RWPE2 (cell line): ENCODE results near the gene SLC6A4.

Experiments
- ATAC-seq: fragments of 200-7000 bp; cut with Tn5 transposase; 3 replicates; pipeline ENCODE4 v1.9.1; 2021; ENCODE audit warnings: low read depth
- DNase-seq: peaks from one replicate; pipeline ENCODE4 v3.0.0-alpha.2; 2020; ENCODE audit warnings: low spot score
- H3K27ac ChIP-seq: fragments of 450-650 bp; 2 replicates; pipeline ENCODE4 v1.5.1; 2017; ENCODE audit warnings: mild to moderate bottlenecking; ENCODE audit not compliant: poor library complexity, severe bottlenecking
- H3K27me3 ChIP-seq: fragments of 250-450 bp; sonication (Bioruptor Pico); 2 replicates; pipeline ENCODE4 v1.5.1; 2021; ENCODE audit warnings: mild to moderate bottlenecking, moderate library complexity; ENCODE audit not compliant: insufficient read depth, poor library complexity, severe bottlenecking
- H3K36me3 ChIP-seq: fragments of 250-450 bp; sonication (Bioruptor Pico); 2 replicates; pipeline ENCODE4 v1.5.1; 2020; ENCODE audit warnings: low read depth, mild to moderate bottlenecking, moderate library complexity
- H3K4me1 ChIP-seq: fragments of 250-450 bp; sonication (Bioruptor Pico); 2 replicates; pipeline ENCODE4 v1.5.1; 2021; ENCODE audit warnings: mild to moderate bottlenecking, moderate library complexity; ENCODE audit not compliant: insufficient read depth, poor library complexity, severe bottlenecking
- H3K4me3 ChIP-seq: fragments of 250-450 bp; sonication (Bioruptor Pico); 2 replicates; pipeline ENCODE4 v1.5.1; 2021; ENCODE audit warnings: mild to moderate bottlenecking, moderate library complexity; ENCODE audit not compliant: severe bottlenecking
- H3K9me3 ChIP-seq: fragments of 250-450 bp; sonication (Bioruptor Pico); 2 replicates; pipeline ENCODE4 v1.5.1; 2021; ENCODE audit warnings: mild to moderate bottlenecking, moderate library complexity; ENCODE audit not compliant: severe bottlenecking
- TF ChIP-seq, protein P1 (sequence below): fragments of 450-650 bp; IDR thresholded peaks from one replicate; pipeline ENCODE4 v1.5.1; 2017; ENCODE audit warnings: mild to moderate bottlenecking, moderate library complexity; ENCODE audit not compliant: poor library complexity, severe bottlenecking

Gene SLC6A4

DNA sequence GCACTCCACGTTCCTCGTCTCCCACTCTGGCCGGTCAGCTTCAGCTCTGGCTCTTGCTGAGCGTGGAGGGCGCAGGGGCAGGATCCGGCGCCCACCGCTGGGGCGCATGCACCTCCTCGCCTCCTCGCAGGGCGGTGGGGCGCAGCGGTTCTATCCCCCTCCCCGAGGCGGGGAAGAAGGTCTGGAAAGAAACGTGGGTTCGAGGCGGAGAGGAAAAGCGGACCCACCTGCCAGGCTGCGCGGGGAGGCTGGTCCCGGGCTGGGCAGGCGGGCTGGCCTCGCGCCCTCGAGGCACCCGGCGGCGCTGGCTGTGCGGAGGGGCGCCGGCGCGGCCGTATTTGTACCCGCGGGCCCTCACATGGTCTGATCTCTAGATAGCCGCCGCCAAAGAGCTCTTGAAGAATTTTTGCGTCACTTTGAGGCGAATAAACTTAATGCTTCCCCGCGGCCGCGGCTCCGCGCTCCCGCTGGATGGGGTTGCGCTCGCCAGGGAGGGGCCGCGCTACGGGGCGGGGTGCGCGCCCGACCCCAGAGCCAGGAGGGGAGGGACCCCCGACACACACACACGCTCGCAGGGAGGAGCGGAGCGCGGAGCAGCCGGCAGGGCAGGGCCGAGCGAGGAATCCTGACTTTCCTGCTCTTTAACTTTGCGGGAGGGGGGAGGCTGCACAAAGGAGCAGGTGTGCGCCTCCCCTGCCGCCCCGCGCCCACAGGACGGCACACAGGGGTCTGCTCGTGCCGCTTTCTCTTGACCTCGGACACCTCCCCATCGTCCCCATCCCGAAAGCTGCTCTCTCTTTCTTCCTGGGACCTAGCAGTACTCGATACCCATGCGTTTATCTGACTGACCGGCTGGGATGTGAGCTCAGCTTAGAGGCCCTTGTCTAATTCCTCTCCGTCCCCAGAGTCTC lies at the start of gene SLC6A4:
TSS of gene SLC6A4 (minus strand) at position 312 of the 911 bp plus-strand sequence. CDS start 13,739 bp downstream, outside the sequence.
- peak within 1 kb of the TSS; percentile 13 for H3K4me3 ChIP-seq

DNA sequence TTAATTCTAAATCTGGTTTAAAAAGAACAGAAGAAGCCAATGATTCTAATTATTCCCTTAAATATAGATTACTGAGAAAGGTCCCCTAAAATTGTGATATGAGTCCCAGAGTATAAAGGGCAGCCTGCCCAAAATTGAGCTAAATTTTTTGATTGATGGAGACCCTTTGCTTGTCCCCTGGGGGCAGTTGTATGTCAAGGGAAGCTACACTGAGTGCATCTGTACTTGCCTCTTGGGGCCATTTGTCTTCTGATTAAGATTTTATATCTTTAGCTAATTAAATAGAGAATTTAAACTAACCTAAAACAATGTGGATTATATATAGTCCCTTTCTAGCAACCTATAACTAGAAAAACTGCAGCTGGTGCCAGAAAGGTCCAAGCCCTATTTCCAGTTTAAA lies 43.7 kb upstream of the SLC6A4 start:
- ATAC-seq (no peak), DNase-seq (no peak)
- no peak overlapping the region for H3K4me3 ChIP-seq
- TF ChIP-seq, protein P1, sequence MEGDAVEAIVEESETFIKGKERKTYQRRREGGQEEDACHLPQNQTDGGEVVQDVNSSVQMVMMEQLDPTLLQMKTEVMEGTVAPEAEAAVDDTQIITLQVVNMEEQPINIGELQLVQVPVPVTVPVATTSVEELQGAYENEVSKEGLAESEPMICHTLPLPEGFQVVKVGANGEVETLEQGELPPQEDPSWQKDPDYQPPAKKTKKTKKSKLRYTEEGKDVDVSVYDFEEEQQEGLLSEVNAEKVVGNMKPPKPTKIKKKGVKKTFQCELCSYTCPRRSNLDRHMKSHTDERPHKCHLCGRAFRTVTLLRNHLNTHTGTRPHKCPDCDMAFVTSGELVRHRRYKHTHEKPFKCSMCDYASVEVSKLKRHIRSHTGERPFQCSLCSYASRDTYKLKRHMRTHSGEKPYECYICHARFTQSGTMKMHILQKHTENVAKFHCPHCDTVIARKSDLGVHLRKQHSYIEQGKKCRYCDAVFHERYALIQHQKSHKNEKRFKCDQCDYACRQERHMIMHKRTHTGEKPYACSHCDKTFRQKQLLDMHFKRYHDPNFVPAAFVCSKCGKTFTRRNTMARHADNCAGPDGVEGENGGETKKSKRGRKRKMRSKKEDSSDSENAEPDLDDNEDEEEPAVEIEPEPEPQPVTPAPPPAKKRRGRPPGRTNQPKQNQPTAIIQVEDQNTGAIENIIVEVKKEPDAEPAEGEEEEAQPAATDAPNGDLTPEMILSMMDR: no peak
- H3K4me1 ChIP-seq: no peaks in the 10 kb centered on the region
- H3K27me3 ChIP-seq: no peaks in the 10 kb centered on the region
- no peaks in the 10 kb centered on the region for H3K9me3 ChIP-seq
- peaks cover 62% of the 10 kb centered on the region for H3K36me3 ChIP-seq
- no peak overlapping the region for H3K27ac ChIP-seq

More for the DNA sequence above, at the start of gene SLC6A4:
- Histone ChIP-seq H3K27me3 (peaks cover 34% of the 10 kb centered on the region), H3K36me3 (no peaks in the 10 kb centered on the region), H3K27ac (no peak within 1 kb of the TSS), H3K9me3 (no peaks in the 10 kb centered on the region), H3K4me1 (no peaks in the 10 kb centered on the region)
- ATAC-seq (peak; percentile 41), DNase-seq (no peak)
- TF ChIP-seq, protein P1: no peak

DNA sequence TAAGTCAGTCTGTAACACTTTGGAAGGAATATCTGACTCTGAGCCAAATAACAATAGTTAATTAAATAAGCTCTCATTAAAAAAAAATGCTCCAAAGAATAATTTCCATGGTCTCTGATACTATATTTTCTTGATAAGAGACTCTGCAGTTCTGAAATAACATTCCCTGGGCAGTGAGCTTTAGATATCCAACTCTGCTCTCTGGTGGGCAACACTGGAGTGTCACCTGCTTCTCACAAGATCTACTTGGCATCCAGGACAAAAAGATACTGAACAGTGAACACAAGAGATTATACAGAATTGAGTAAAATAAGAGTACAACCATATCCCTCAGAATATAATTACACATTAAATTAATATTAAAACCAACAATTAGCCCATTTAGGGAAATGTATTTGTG lies 42.5 kb upstream of the SLC6A4 start:
- Histone ChIP-seq H3K27me3 (no peaks in the 10 kb centered on the region), H3K4me3 (no peak overlapping the region), H3K9me3 (no peaks in the 10 kb centered on the region), H3K36me3 (peaks cover 65% of the 10 kb centered on the region), H3K27ac (no peak overlapping the region), H3K4me1 (no peaks in the 10 kb centered on the region)
- TF ChIP-seq, protein P1: peak; percentile 22
- ATAC-seq (no peak), DNase-seq (no peak)

DNA sequence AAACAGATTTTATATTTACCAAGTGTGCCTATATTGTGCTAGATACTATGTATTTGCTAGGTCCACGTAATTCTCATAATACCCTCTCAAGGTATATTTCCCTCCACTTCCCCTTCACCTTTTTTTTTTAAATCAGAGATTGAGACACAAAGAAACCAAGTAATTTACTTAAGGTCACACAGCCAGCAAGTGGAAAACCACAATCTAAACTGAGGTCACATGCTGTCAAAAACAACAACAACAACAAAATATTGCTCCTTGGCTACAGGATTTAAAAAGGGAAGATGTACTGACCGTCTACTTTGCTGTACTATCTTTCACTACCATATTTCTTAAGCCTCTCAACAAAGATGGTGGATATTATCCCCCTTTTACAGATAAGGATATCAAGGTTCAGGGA lies 40.4 kb upstream of the SLC6A4 start:
- TF ChIP-seq, protein P1: no peak
- ATAC-seq (no peak), DNase-seq (no peak)
- Histone ChIP-seq H3K27me3 (no peaks in the 10 kb centered on the region), H3K4me1 (no peaks in the 10 kb centered on the region), H3K36me3 (peaks cover 78% of the 10 kb centered on the region), H3K27ac (no peak overlapping the region), H3K4me3 (no peak overlapping the region), H3K9me3 (no peaks in the 10 kb centered on the region)

DNA sequence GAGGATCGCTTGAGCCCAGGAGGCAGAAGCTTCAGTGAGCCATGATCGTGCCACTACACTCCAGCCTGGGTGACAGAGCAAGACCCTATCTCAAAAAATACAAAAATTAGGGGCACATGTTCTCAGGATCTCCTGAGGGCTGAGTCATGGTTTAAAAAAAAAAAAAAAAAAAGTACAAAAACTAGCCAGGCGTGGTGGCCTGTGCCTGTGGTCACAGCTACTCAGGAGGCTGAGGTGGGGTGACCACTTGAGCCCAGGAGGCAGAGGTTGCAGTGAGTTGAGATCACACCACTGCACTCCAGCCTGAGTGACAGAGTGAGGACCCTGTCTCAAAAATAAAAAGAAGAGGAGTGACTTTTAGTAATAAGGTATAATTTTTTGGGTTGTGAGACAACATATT lies 39.4 kb upstream of the SLC6A4 start:
- DNase-seq (no peak), ATAC-seq (no peak)
- no peak overlapping the region for H3K4me3 ChIP-seq
- no peaks in the 10 kb centered on the region for H3K9me3 ChIP-seq
- H3K4me1 ChIP-seq: no peaks in the 10 kb centered on the region
- H3K27ac ChIP-seq: no peak overlapping the region
- H3K36me3 ChIP-seq: peaks cover 79% of the 10 kb centered on the region
- H3K27me3 ChIP-seq: no peaks in the 10 kb centered on the region
- TF ChIP-seq, protein P1: no peak
